ENCODE data around the gene CYGB. TPM values are rescaled to one million over a fixed set of nuclear protein-coding genes. Genes with fewer than 3 reads are reported as not detected.

Gene CYGB
- total and polyA plus RNA-seq, 12 donors, result 6.3 to 38.3 (median 14.3) TPM

- intact Hi-C loops (cut with DNase I), result loop anchor here in 1 of 2 donors (10.0 kb wide), 1 partner anchor 96 kb away; no protein-coding TSS in a partner anchor
- Histone ChIP-seq H3K36me3 (replicated peaks in 1 of 2) (no peaks in the 10 kb centered on the region), H3K4me1 (replicated peaks in 1 of 2) (peaks cover 17 to 34% of the 10 kb centered on the region in 2 donors), H3K4me3 (peak within 1 kb of the TSS in 3 of 4 donors; percentile 35 to 94 (median 38)), H3K9me3 (replicated peaks in 1 of 3) (no peaks in the 10 kb centered on the region), H3K27ac (peak within 1 kb of the TSS; percentile 17 to 95 (median 77)), H3K27me3 (no peaks in the 10 kb centered on the region)
- DNase-seq, result peak; percentile 89 to 96 (median 92)
- TF ChIP-seq, protein P1, sequence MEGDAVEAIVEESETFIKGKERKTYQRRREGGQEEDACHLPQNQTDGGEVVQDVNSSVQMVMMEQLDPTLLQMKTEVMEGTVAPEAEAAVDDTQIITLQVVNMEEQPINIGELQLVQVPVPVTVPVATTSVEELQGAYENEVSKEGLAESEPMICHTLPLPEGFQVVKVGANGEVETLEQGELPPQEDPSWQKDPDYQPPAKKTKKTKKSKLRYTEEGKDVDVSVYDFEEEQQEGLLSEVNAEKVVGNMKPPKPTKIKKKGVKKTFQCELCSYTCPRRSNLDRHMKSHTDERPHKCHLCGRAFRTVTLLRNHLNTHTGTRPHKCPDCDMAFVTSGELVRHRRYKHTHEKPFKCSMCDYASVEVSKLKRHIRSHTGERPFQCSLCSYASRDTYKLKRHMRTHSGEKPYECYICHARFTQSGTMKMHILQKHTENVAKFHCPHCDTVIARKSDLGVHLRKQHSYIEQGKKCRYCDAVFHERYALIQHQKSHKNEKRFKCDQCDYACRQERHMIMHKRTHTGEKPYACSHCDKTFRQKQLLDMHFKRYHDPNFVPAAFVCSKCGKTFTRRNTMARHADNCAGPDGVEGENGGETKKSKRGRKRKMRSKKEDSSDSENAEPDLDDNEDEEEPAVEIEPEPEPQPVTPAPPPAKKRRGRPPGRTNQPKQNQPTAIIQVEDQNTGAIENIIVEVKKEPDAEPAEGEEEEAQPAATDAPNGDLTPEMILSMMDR (IDR thresholded peaks at IDR 0.05), result peak in 1 of 6 experiments; percentile 19
- peak; percentile 66 to 85 for TF ChIP-seq POLR2A (IDR thresholded peaks at IDR 0.05)
- WGBS, 4 donors, result 2 to 4% (median 3%) methylated on average over 17 to 72 of the region's 72 CpGs
Measured at GRCh38 chr17:76501018-76501826, 36.3 kb downstream of the CYGB start, which contains the start of gene RHBDF2. Gene RHBDF2 (minus strand): TSS chr17:76501423. CDS start chr17:76481524, 19,899 bp downstream.

GRCh38 chr17:76500747-76501017, 36.8 kb downstream of the CYGB start:
- intact Hi-C loops (cut with DNase I), result loop anchor here in 1 of 2 donors (10.0 kb wide), 1 partner anchor 96 kb away; no protein-coding TSS in a partner anchor

GRCh38 chr17:76500074-76500746, 37.3 kb downstream of the CYGB start:
- Histone ChIP-seq H3K27me3 (no peaks in the 10 kb centered on the region), H3K36me3 (replicated peaks in 1 of 2) (no peaks in the 10 kb centered on the region), H3K9me3 (replicated peaks in 1 of 3) (no peaks in the 10 kb centered on the region), H3K4me3 (peak overlapping the region in 3 of 4 donors; percentile 35 to 94 (median 38)), H3K27ac (peak overlapping the region; percentile 17 to 95 (median 77)), H3K4me1 (replicated peaks in 1 of 2) (peaks cover 17 to 34% of the 10 kb centered on the region in 2 donors)
- no peak for TF ChIP-seq POLR2A (IDR thresholded peaks at IDR 0.05)
- TF ChIP-seq, protein P1 (IDR thresholded peaks at IDR 0.05), result no peak
- intact Hi-C loops (cut with DNase I), result loop anchor here in 1 of 2 donors (10.0 kb wide), 1 partner anchor 95 kb away; no protein-coding TSS in a partner anchor
- DNase-seq, result peak in 1 of 7 donors; percentile 23
- WGBS, 4 donors, result 75 to 97% (median 81%) methylated on average over 12 to 17 of the region's 17 CpGs

More at GRCh38 chr17:76500747-76501017, 36.8 kb downstream of the CYGB start:
- 18 to 80% (median 23%) methylated on average over 1 to 10 of the region's 10 CpGs for WGBS, 4 donors
- Histone ChIP-seq H3K4me1 (replicated peaks in 1 of 2) (peaks cover 17 to 34% of the 10 kb centered on the region in 2 donors), H3K4me3 (peak overlapping the region in 3 of 4 donors; percentile 35 to 94 (median 38)), H3K27ac (peak overlapping the region; percentile 17 to 95 (median 77)), H3K9me3 (replicated peaks in 1 of 3) (no peaks in the 10 kb centered on the region), H3K36me3 (replicated peaks in 1 of 2) (no peaks in the 10 kb centered on the region), H3K27me3 (no peaks in the 10 kb centered on the region)
- TF ChIP-seq, protein P1 (IDR thresholded peaks at IDR 0.05), result no peak
- no peak for TF ChIP-seq POLR2A (IDR thresholded peaks at IDR 0.05)
- DNase-seq, result no peak

DNA sequence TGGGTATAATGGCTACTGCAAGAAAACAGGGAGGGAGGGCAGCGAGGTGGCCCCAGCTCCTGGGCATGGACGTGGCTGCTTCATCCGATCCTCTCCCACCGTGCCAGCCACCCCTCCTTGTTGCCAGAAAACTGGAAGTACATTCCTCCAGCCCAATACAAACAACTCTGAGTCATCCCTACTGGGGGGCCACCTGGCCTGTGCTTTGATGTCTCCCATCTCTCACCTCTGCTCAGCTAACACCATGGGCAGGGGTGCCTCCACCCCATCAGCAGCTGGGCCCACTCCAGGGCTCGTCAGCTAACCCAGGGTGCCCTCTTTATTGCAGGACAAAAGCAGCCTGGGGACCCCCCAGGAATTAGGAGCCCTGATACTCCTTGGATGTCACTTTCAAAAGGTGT, 38.2 kb downstream of the CYGB start:
- no peaks in the 10 kb centered on the region for H3K36me3 ChIP-seq (replicated peaks in 1 of 2)
- intact Hi-C loops (cut with DNase I), result no loop called here
- H3K4me1 ChIP-seq (replicated peaks in 1 of 2), result peaks cover 17 to 35% of the 10 kb centered on the region in 2 donors
- WGBS, 4 donors, result 70 to 88% (median 79%) methylated on average over 3 to 5 of the region's 5 CpGs
- peak overlapping the region; percentile 52 to 95 (median 77) for H3K27ac ChIP-seq
- no peak for DNase-seq
- peak overlapping the region in 1 of 4 donors; percentile 94 for H3K4me3 ChIP-seq
- no peaks in the 10 kb centered on the region for H3K9me3 ChIP-seq (replicated peaks in 1 of 3)
- no peaks in the 10 kb centered on the region for H3K27me3 ChIP-seq
- TF ChIP-seq, protein P1 (IDR thresholded peaks at IDR 0.05), result no peak
- TF ChIP-seq POLR2A (IDR thresholded peaks at IDR 0.05), result no peak

All from adrenal gland (tissue), 12 donors.